GM12878 (cell line): ENCODE measurements around the gene C5. TPM values are rescaled to one million over a fixed set of nuclear protein-coding genes. Genes with fewer than 3 reads are reported as not detected.

Experiments
- CBX3 ChIP-seq: fragments of 200-600 bp; sonication (generic); IDR thresholded peaks from 2 replicates; pipeline ENCODE4 v1.6.1; 2016; ENCODE audit warnings: low read depth, borderline replicate concordance
- CREM ChIP-seq: IDR thresholded peaks from 2 replicates; pipeline ENCODE4 v1.6.1; 2014; ENCODE audit warnings: antibody characterized with exemption, low read depth
- DPF2 ChIP-seq: fragments of 450-650 bp; IDR thresholded peaks from 2 replicates; pipeline ENCODE4 v1.6.1; 2017; ENCODE audit warnings: mild to moderate bottlenecking
- EGR1 ChIP-seq, 2 experiments: IDR thresholded peaks; 1 replicate in 1 of 2; 2 replicates in 1 of 2; pipeline ENCODE4 v1.6.1; 2011 to 2012; ENCODE audit warnings: low read depth in 2 of 2, low read length in 2 of 2, borderline replicate concordance in 1 of 2, mild to moderate bottlenecking in 1 of 2, moderate library complexity in 1 of 2
- EP300 ChIP-seq, 2 experiments: fragments of 150-350 bp in 1 of 2; IDR thresholded peaks; 2 replicates each; pipeline ENCODE4 v1.6.1; 2011 to 2012; ENCODE audit warnings: low read depth in 2 of 2, low read length in 2 of 2, borderline replicate concordance in 1 of 2, improper control_type of control experiment in 1 of 2, inconsistent platforms in 1 of 2; ENCODE audit not compliant: control insufficient read depth in 1 of 2
- GATAD2B ChIP-seq: fragments of 450-650 bp; conservative IDR thresholded peaks from 2 replicates; pipeline ENCODE4 v1.6.1; 2017; ENCODE audit warnings: low read depth, mild to moderate bottlenecking, moderate library complexity
- KDM1A ChIP-seq: fragments of 200-600 bp; sonication (generic); IDR thresholded peaks from 2 replicates; pipeline ENCODE4 v1.6.1; 2016; ENCODE audit warnings: borderline replicate concordance
- MYB ChIP-seq: fragments of 150-350 bp; IDR thresholded peaks from 2 replicates; pipeline ENCODE4 v1.6.1; 2014; ENCODE audit warnings: mild to moderate bottlenecking, low read depth, low read length, borderline replicate concordance
- POLR2A ChIP-seq: IDR thresholded peaks from 2 replicates; pipeline ENCODE4 v1.6.1; 2011; ENCODE audit warnings: low read depth, mild to moderate bottlenecking, low read length
- POU2F2 ChIP-seq: IDR thresholded peaks from 3 replicates; pipeline ENCODE4 v1.6.1; 2011; ENCODE audit warnings: low read depth, mild to moderate bottlenecking, low read length, borderline replicate concordance
- RBBP5 ChIP-seq: fragments of 200-600 bp; sonication (generic); conservative IDR thresholded peaks from 2 replicates; pipeline ENCODE4 v1.6.1; 2016
- RCOR1 ChIP-seq: conservative IDR thresholded peaks from 2 replicates; pipeline ENCODE4 v1.6.1; 2012; ENCODE audit warnings: low read depth, low read length, improper control_type of control experiment
- SMAD1 ChIP-seq: fragments of 450-650 bp; IDR thresholded peaks from 2 replicates; pipeline ENCODE4 v1.6.1; 2018; ENCODE audit warnings: mild to moderate bottlenecking, low read depth; ENCODE audit not compliant: partially characterized antibody
- SMARCA5 ChIP-seq: fragments of 450-650 bp; IDR thresholded peaks from 2 replicates; pipeline ENCODE4 v1.6.1; 2017; ENCODE audit warnings: mild to moderate bottlenecking
- SPI1 ChIP-seq: IDR thresholded peaks from 2 replicates; pipeline ENCODE4 v1.6.1; 2011; ENCODE audit warnings: low read depth, mild to moderate bottlenecking, low read length, moderate library complexity, borderline replicate concordance; ENCODE audit not compliant: insufficient read depth
- SRF ChIP-seq, 2 experiments: IDR thresholded peaks; 2 replicates each; pipeline ENCODE4 v1.6.1; 2011; ENCODE audit warnings: low read depth in 2 of 2, low read length in 2 of 2, mild to moderate bottlenecking in 1 of 2, moderate library complexity in 1 of 2
- TAF1 ChIP-seq: IDR thresholded peaks from 2 replicates; pipeline ENCODE4 v1.6.1; 2011; ENCODE audit warnings: mild to moderate bottlenecking, low read depth, low read length, borderline replicate concordance
- TCF12 ChIP-seq: IDR thresholded peaks from 2 replicates; pipeline ENCODE4 v1.6.1; 2011; ENCODE audit warnings: low read depth, mild to moderate bottlenecking, low read length
- TCF3 ChIP-seq: IDR thresholded peaks from 2 replicates; pipeline ENCODE4 v1.6.1; 2012; ENCODE audit warnings: low read depth, mild to moderate bottlenecking, low read length, borderline replicate concordance; ENCODE audit not compliant: insufficient read depth
- ZNF24 ChIP-seq: fragments of 450-650 bp; IDR thresholded peaks from 2 replicates; pipeline ENCODE4 v1.6.1; 2017; ENCODE audit warnings: antibody characterized with exemption, mild to moderate bottlenecking
- ZNF274 ChIP-seq: IDR thresholded peaks from one replicate; pipeline ENCODE4 v1.8.0; 2011; ENCODE audit not compliant: insufficient read length, insufficient read depth
- polyA plus RNA-seq, 11 experiments: library from polyadenylated mRNA; depleted of rRNA in 4 of 11; unstranded in 6 of 11; stranded (reverse) in 5 of 11; fragments of >200 nt; fragmentation: Nextera tagmentation in 4 of 11; fragmentation: Illumina TruSeq in 1 of 11; extraction: Ambion mirVana in 4 of 11; extraction: Trizol in 1 of 11; gene quantifications; 1 replicate in 1 of 11; 2 replicates in 10 of 11; pipeline versions ENCODE4 v1.2.1 to v1.2.3, GENCODE V29; 2011 to 2016; ENCODE audit warnings: inconsistent platforms in 2 of 11, missing spikeins in 2 of 11, low read depth in 1 of 11
- total RNA-seq, 4 experiments: library from RNA; depleted of rRNA in 3 of 4; stranded (reverse); fragments of >200 nt in 3 of 4; fragmentation: Illumina TruSeq in 1 of 4; extraction: Trizol in 1 of 4; gene quantifications; 2 replicates each; pipeline versions ENCODE4 v1.2.1 to v1.2.3, GENCODE V29; 2013 to 2021
- TF ChIP-seq, protein P1 (sequence below): IDR thresholded peaks from 2 replicates; pipeline ENCODE4 v1.6.1; 2011; ENCODE audit warnings: borderline replicate concordance, low read depth, mild to moderate bottlenecking, moderate library complexity, low read length; ENCODE audit not compliant: insufficient read depth, poor library complexity, severe bottlenecking
- TF ChIP-seq, protein P2 (sequence below): fragments of 450-650 bp; IDR thresholded peaks from 2 replicates; pipeline ENCODE4 v1.6.1; 2017; ENCODE audit warnings: low read depth, mild to moderate bottlenecking, moderate library complexity
- TF ChIP-seq, protein P3 (sequence below): fragments of 450-650 bp; IDR thresholded peaks from 2 replicates; pipeline ENCODE4 v1.6.1; 2017; ENCODE audit warnings: mild to moderate bottlenecking, low read depth, inconsistent platforms; ENCODE audit not compliant: poor library complexity, severe bottlenecking
- TF ChIP-seq, protein P4 (sequence below): fragments of 150-350 bp; IDR thresholded peaks from 2 replicates; pipeline ENCODE4 v1.6.1; 2014; ENCODE audit warnings: mild to moderate bottlenecking, low read depth, low read length

The C5 gene
- total and polyA plus RNA-seq, 10 of the 15 experiments (the other 5 are each of a cell fraction or from before 2014, with no cell fraction given) = 0.39 to 2.2 (median 1.2) TPM

DNA sequence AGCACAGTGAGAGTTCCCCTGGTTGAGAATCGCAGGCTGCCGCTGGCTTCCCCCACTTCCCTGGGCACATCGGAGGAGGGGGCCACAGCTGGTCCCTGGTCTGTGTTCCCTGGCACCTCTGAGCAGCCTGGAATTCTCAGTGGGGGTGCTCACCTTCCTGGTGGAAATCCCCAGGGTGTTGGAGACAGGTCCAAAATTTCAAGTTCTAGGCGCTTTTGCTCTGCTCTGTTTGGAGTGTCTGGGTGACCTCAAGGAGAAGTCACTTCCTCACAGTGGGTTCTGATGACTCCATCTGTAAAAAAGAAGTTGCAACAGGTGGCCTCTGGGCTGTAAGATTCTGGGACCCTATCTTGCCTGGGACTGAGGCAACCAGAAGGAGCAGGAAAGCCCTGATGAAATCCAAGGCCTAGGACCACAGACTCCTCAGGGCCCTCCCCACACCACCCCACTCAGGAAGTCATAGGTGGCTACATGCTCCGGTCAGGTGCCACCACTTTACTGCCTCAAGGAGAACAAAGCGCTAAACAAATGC, 123.6 kb downstream of the C5 start, which contains the start of gene TRAF1 (continued):
- TF ChIP-seq GATAD2B (peak; percentile 23), MYB (no peak), ZNF274 (no peak), KDM1A (no peak), DPF2 (no peak; the same call in 1 of the 2 replicates), RCOR1 (0 out of 2 replicates have a peak, but pooled peaks have one; percentile 13), SRF (IDR thresholded peaks at IDR 0.05; ENCODE audit: low read depth in 2 of 2, low read length in 2 of 2) (no peak), SMARCA5 (peak; percentile 27; the same call in 1 of the 2 replicates), TCF3 (peak; percentile 60; the same call in 1 of the 2 replicates), CBX3 (no peak), POLR2A (peak; percentile 50; the same call in 1 of the 2 replicates), EGR1 (IDR thresholded peaks at IDR 0.05; ENCODE audit: borderline replicate concordance in 1 of 2, low read depth in 2 of 2, low read length in 2 of 2) (no peak), POU2F2 (peak; percentile 17; the same call in 1 of the 3 replicates), SPI1 (peak; percentile 93), SMAD1 (no peak), RBBP5 (no peak), EP300 (IDR thresholded peaks at IDR 0.05; ENCODE audit: borderline replicate concordance in 1 of 2, control insufficient read depth in 1 of 2, low read depth in 2 of 2, low read length in 2 of 2) (no peak; a peak in 1 of 4 replicates), CREM (no peak), ZNF24 (no peak), TAF1 (0 out of 2 replicates have a peak, but pooled peaks have one; percentile 3), TCF12 (peak; percentile 25; the same call in 1 of the 2 replicates)
- TF ChIP-seq, protein P1, sequence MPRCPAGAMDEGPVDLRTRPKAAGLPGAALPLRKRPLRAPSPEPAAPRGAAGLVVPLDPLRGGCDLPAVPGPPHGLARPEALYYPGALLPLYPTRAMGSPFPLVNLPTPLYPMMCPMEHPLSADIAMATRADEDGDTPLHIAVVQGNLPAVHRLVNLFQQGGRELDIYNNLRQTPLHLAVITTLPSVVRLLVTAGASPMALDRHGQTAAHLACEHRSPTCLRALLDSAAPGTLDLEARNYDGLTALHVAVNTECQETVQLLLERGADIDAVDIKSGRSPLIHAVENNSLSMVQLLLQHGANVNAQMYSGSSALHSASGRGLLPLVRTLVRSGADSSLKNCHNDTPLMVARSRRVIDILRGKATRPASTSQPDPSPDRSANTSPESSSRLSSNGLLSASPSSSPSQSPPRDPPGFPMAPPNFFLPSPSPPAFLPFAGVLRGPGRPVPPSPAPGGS = peak; percentile 8
- TF ChIP-seq, protein P2, sequence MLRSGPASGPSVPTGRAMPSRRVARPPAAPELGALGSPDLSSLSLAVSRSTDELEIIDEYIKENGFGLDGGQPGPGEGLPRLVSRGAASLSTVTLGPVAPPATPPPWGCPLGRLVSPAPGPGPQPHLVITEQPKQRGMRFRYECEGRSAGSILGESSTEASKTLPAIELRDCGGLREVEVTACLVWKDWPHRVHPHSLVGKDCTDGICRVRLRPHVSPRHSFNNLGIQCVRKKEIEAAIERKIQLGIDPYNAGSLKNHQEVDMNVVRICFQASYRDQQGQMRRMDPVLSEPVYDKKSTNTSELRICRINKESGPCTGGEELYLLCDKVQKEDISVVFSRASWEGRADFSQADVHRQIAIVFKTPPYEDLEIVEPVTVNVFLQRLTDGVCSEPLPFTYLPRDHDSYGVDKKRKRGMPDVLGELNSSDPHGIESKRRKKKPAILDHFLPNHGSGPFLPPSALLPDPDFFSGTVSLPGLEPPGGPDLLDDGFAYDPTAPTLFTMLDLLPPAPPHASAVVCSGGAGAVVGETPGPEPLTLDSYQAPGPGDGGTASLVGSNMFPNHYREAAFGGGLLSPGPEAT = peak; percentile 61; the same call in 1 of the 2 replicates
- TF ChIP-seq, protein P3, sequence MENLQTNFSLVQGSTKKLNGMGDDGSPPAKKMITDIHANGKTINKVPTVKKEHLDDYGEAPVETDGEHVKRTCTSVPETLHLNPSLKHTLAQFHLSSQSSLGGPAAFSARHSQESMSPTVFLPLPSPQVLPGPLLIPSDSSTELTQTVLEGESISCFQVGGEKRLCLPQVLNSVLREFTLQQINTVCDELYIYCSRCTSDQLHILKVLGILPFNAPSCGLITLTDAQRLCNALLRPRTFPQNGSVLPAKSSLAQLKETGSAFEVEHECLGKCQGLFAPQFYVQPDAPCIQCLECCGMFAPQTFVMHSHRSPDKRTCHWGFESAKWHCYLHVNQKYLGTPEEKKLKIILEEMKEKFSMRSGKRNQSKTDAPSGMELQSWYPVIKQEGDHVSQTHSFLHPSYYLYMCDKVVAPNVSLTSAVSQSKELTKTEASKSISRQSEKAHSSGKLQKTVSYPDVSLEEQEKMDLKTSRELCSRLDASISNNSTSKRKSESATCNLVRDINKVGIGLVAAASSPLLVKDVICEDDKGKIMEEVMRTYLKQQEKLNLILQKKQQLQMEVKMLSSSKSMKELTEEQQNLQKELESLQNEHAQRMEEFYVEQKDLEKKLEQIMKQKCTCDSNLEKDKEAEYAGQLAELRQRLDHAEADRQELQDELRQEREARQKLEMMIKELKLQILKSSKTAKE = peak; percentile 11
- TF ChIP-seq, protein P4, sequence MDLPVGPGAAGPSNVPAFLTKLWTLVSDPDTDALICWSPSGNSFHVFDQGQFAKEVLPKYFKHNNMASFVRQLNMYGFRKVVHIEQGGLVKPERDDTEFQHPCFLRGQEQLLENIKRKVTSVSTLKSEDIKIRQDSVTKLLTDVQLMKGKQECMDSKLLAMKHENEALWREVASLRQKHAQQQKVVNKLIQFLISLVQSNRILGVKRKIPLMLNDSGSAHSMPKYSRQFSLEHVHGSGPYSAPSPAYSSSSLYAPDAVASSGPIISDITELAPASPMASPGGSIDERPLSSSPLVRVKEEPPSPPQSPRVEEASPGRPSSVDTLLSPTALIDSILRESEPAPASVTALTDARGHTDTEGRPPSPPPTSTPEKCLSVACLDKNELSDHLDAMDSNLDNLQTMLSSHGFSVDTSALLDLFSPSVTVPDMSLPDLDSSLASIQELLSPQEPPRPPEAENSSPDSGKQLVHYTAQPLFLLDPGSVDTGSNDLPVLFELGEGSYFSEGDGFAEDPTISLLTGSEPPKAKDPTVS = no peak
